SU-DHL-6 (cell line): ENCODE results near the gene GRXCR1.

ENCODE experiments used
- H2AFZ ChIP-seq: fragments of 200-600 bp; sonication (generic); 2 replicates; pipeline ENCODE4 v1.6.1; 2014; ENCODE audit warnings: low read depth, mild to moderate bottlenecking, moderate library complexity, mixed read lengths, antibody characterized with exemption, low read length; ENCODE audit not compliant: severe bottlenecking
- H3F3A ChIP-seq: fragments of 200-600 bp; shearing (Covaris generic); 2 replicates; pipeline ENCODE4 v1.6.0; 2016; ENCODE audit warnings: antibody characterized with exemption, mild to moderate bottlenecking; ENCODE audit not compliant: insufficient read depth
- H3K27ac ChIP-seq: fragments of 200-600 bp; sonication (generic); 2 replicates; pipeline ENCODE4 v1.5.1; 2016; ENCODE audit warnings: low read depth, mild to moderate bottlenecking, low read length, moderate library complexity, mixed read lengths
- H3K27me3 ChIP-seq: fragments of 200-600 bp; sonication (generic), shearing (Covaris generic); 2 replicates; pipeline ENCODE4 v1.6.0; 2014; ENCODE audit warnings: mild to moderate bottlenecking, low read length
- H3K36me3 ChIP-seq: fragments of 200-600 bp; sonication (generic); 2 replicates; pipeline ENCODE4 v1.6.1; 2014; ENCODE audit warnings: mild to moderate bottlenecking, low read length, mixed read lengths
- H3K4me2 ChIP-seq: fragments of 300-600, 200-600 bp; shearing (Covaris generic), sonication (generic); 2 replicates; pipeline ENCODE4 v1.6.0; 2014; ENCODE audit warnings: low read length, low read depth, mild to moderate bottlenecking; ENCODE audit not compliant: poor library complexity, severe bottlenecking
- H3K4me3 ChIP-seq: fragments of 200-600 bp; sonication (generic); 2 replicates; pipeline ENCODE4 v1.5.1; 2014; ENCODE audit warnings: antibody characterized with exemption, low read length, mild to moderate bottlenecking, mixed read lengths; ENCODE audit not compliant: insufficient read depth, poor library complexity, severe bottlenecking
- H3K79me2 ChIP-seq: fragments of 200-600 bp; sonication (generic); 2 replicates; pipeline ENCODE4 v1.6.1; 2014; ENCODE audit warnings: mild to moderate bottlenecking, low read length, moderate library complexity; ENCODE audit not compliant: insufficient read depth
- H3K9ac ChIP-seq: fragments of 200-600 bp; sonication (generic); 2 replicates; pipeline ENCODE4 v1.7.0; 2014; ENCODE audit warnings: mild to moderate bottlenecking, low read length
- H3K9me2 ChIP-seq: fragments of 200-600 bp; sonication (generic); replicated peaks from 2 replicates; pipeline ENCODE4 v1.6.1; 2014; ENCODE audit warnings: low read length; ENCODE audit not compliant: insufficient read depth
- H3K9me3 ChIP-seq: fragments of 200-600 bp; sonication (generic); 2 replicates; pipeline ENCODE4 v1.6.1; 2014; ENCODE audit warnings: low read length, mixed read lengths; ENCODE audit not compliant: insufficient read depth
- H4K20me1 ChIP-seq: fragments of 200-600 bp; sonication (generic); 2 replicates; pipeline ENCODE4 v1.6.1; 2014; ENCODE audit warnings: low read depth, mild to moderate bottlenecking, antibody characterized with exemption, low read length, moderate library complexity, mixed read lengths
- EZH2phosphoT487 ChIP-seq: fragments of 200-600 bp; sonication (generic), shearing (Covaris generic); conservative IDR thresholded peaks from 2 replicates; pipeline ENCODE4 v1.6.1; 2018; ENCODE audit warnings: mild to moderate bottlenecking, antibody characterized with exemption, low read length, moderate library complexity, mixed read lengths
- TF ChIP-seq, protein P1 (sequence below): fragments of 200-600 bp; sonication (generic); IDR thresholded peaks from one replicate; pipeline ENCODE4 v1.5.1; 2017; ENCODE audit warnings: antibody characterized with exemption, mild to moderate bottlenecking, low read length, moderate library complexity; ENCODE audit not compliant: insufficient read depth, poor library complexity, severe bottlenecking

The GRXCR1 gene

DNA sequence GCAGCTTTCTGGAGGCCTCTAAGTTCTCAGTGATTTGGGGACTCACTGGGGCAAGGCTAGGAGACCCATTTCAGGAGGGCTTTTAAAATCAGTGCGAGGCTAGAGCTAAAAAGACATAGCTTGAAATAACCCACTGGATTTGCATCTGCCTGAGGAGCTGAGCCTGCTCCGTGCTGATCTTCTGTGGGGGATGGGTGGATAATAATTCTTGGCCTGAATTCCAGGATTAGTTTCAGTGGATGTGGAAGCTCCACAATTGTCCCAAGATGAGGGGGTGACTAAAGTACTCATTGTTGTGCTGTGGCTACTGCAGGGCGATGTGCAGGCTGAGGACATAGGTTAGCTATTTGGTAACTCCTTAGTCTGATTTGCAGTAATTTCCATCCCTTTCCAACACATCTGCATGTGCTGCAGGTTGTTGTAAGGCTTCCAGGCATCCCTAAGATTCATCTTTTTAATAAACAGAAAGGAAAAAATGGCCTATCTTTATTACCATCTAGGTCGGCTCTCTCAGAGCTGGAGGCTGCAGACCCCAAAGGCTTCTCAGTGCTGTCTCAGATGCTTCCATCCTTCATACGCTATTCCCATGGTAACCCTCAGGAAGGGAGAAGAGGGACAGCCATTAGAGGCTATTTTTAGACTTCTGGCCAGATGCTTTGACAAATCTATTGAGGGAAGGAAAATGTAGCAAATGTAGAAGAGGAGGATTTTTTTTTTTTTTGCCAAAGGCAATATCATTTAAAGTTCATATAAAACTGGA is 63.4 kb downstream of the GRXCR1 start:
- TF ChIP-seq, protein P1, sequence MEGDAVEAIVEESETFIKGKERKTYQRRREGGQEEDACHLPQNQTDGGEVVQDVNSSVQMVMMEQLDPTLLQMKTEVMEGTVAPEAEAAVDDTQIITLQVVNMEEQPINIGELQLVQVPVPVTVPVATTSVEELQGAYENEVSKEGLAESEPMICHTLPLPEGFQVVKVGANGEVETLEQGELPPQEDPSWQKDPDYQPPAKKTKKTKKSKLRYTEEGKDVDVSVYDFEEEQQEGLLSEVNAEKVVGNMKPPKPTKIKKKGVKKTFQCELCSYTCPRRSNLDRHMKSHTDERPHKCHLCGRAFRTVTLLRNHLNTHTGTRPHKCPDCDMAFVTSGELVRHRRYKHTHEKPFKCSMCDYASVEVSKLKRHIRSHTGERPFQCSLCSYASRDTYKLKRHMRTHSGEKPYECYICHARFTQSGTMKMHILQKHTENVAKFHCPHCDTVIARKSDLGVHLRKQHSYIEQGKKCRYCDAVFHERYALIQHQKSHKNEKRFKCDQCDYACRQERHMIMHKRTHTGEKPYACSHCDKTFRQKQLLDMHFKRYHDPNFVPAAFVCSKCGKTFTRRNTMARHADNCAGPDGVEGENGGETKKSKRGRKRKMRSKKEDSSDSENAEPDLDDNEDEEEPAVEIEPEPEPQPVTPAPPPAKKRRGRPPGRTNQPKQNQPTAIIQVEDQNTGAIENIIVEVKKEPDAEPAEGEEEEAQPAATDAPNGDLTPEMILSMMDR = no peak
- no peak for TF ChIP-seq EZH2phosphoT487
- no peak overlapping the region for H2AFZ ChIP-seq
- no peaks in the 10 kb centered on the region for H3K79me2 ChIP-seq

GRCh38 chr4:42965326-42965725 is 72.8 kb downstream of the GRXCR1 start:
- Histone ChIP-seq H3K4me2 (no peak overlapping the region), H3F3A (no peaks in the 10 kb centered on the region), H3K9me3 (no peaks in the 10 kb centered on the region), H4K20me1 (no peaks in the 10 kb centered on the region), H3K79me2 (no peaks in the 10 kb centered on the region), H3K9me2 (no peaks in the 10 kb centered on the region), H2AFZ (no peak overlapping the region), H3K36me3 (no peaks in the 10 kb centered on the region), H3K27ac (no peak overlapping the region), H3K4me3 (no peak overlapping the region), H3K27me3 (no peaks in the 10 kb centered on the region), H3K9ac (no peak overlapping the region)
- TF ChIP-seq EZH2phosphoT487 = no peak
- TF ChIP-seq, protein P1 = no peak

More for the DNA sequence above, 63.4 kb downstream of the GRXCR1 start:
- Histone ChIP-seq H3K27me3 (no peaks in the 10 kb centered on the region), H4K20me1 (no peaks in the 10 kb centered on the region), H3K9me3 (no peaks in the 10 kb centered on the region), H3K4me3 (no peak overlapping the region), H3K4me2 (no peak overlapping the region), H3K9ac (no peak overlapping the region), H3K36me3 (no peaks in the 10 kb centered on the region), H3K27ac (no peak overlapping the region), H3F3A (no peaks in the 10 kb centered on the region), H3K9me2 (no peaks in the 10 kb centered on the region)

DNA sequence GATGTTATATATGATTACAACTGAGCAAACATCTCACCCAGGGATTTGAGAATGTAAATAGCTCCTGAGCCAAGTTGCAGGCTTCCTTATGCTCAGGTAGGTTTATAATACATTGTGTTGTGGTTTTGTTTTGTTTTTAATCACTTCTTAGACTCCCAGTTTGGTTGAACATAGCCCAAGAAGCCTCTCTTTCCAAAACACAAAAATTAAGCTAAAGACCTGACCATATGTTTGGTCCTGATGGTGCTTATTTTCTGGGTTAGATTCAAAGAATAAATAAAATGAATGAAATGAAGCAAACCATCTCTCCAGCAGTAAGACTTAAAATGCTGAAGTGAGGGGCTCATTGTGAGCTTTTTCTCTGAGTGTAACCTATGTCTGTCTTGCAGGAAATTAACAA is 93.5 kb downstream of the GRXCR1 start:
- H3K9me2 ChIP-seq = no peaks in the 10 kb centered on the region
- no peaks in the 10 kb centered on the region for H3K9me3 ChIP-seq
- no peaks in the 10 kb centered on the region for H3F3A ChIP-seq
- H3K36me3 ChIP-seq = no peaks in the 10 kb centered on the region
- H3K4me3 ChIP-seq = no peak overlapping the region
- no peaks in the 10 kb centered on the region for H3K79me2 ChIP-seq
- no peak overlapping the region for H3K4me2 ChIP-seq
- H3K27me3 ChIP-seq = no peaks in the 10 kb centered on the region
- no peak overlapping the region for H3K27ac ChIP-seq
- TF ChIP-seq EZH2phosphoT487 = no peak
- TF ChIP-seq, protein P1 = no peak
- no peak overlapping the region for H3K9ac ChIP-seq
- H2AFZ ChIP-seq = no peak overlapping the region
- no peaks in the 10 kb centered on the region for H4K20me1 ChIP-seq
